Upper lobe of left lung (tissue), 4 donors: ENCODE measurements around the gene NOS1.

Source experiments
- POLR2A ChIP-seq, 4 donors: fragments of 450-650 bp; IDR thresholded peaks; one replicate each; pipeline ENCODE4 v1.5.1; 2016 to 2017; ENCODE audit warnings: antibody characterized with exemption in 4 of 4, mild to moderate bottlenecking in 2 of 4
- POLR2AphosphoS5 ChIP-seq, 2 donors: sonication (generic); formaldehyde crosslinking; IDR thresholded peaks; one replicate each; pipeline ENCODE4 v1.5.1; 2017; ENCODE audit warnings: antibody characterized with exemption in 2 of 2
- TF ChIP-seq, protein P1 (sequence below), 6 experiments: fragments of 450-650 bp in 4 of 6; fragments of 200-600 bp in 2 of 6; sonication (generic) in 2 of 6; IDR thresholded peaks; one replicate each; pipeline ENCODE4 v1.5.1; 2016 to 2019; ENCODE audit warnings: antibody characterized with exemption in 6 of 6

DNA sequence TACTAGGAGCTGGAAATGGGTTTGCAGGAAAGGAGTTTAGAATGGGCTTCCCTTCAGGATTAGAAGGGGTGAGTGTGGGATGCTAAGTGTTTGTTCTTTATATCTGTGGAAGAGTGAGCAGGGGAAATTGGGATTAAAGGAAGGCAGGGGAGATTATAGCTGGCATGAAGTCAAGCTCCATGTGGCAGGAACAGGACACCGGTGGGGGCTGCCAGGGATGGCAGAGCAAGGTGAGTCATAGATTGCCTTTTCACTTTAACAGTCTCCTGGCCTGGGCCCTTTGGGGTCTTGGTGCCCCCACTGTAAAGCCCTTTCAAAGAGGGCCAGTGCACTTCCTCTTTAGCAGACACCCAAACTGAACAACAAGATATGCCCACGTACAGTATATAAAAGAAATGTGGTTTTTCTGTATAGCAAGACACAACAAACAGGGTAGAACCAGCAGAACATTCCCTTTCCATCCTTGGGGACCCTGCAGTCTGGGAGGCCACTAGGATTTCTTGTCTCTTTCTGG lies 148.1 kb downstream of the NOS1 start:
- TF ChIP-seq, protein P1, sequence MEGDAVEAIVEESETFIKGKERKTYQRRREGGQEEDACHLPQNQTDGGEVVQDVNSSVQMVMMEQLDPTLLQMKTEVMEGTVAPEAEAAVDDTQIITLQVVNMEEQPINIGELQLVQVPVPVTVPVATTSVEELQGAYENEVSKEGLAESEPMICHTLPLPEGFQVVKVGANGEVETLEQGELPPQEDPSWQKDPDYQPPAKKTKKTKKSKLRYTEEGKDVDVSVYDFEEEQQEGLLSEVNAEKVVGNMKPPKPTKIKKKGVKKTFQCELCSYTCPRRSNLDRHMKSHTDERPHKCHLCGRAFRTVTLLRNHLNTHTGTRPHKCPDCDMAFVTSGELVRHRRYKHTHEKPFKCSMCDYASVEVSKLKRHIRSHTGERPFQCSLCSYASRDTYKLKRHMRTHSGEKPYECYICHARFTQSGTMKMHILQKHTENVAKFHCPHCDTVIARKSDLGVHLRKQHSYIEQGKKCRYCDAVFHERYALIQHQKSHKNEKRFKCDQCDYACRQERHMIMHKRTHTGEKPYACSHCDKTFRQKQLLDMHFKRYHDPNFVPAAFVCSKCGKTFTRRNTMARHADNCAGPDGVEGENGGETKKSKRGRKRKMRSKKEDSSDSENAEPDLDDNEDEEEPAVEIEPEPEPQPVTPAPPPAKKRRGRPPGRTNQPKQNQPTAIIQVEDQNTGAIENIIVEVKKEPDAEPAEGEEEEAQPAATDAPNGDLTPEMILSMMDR (IDR thresholded peaks at IDR 0.05), result no peak
- no peak for TF ChIP-seq POLR2AphosphoS5 (IDR thresholded peaks at IDR 0.05)
- no peak for TF ChIP-seq POLR2A (IDR thresholded peaks at IDR 0.05)
